Neural cell (in vitro differentiated cells): Measurements from ENCODE around the gene TSKS. TPM values are rescaled to one million over a fixed set of nuclear protein-coding genes. Genes with fewer than 3 reads are reported as not detected.
A peak's percentile ranks its signal among the peaks of the same experiment; 100 is the strongest.

Source experiments
- H2AFZ ChIP-seq: fragments of 200-600, 300-800 bp; sonication (generic), shearing (Covaris generic); 2 replicates; pipeline ENCODE4 v1.6.0; 2014; ENCODE audit warnings: low read depth, mild to moderate bottlenecking, antibody characterized with exemption, low read length, moderate library complexity
- H3F3A ChIP-seq: fragments of 200-600 bp; shearing (Covaris generic); 2 replicates; pipeline ENCODE4 v1.6.1; 2016; ENCODE audit warnings: mild to moderate bottlenecking, moderate library complexity, mixed read lengths, antibody characterized with exemption, low read length; ENCODE audit not compliant: insufficient read depth, poor library complexity, severe bottlenecking
- H3K27ac ChIP-seq: fragments of 200-600, 300-800 bp; sonication (generic), shearing (Covaris generic); 2 replicates; pipeline ENCODE4 v1.5.1; 2014; ENCODE audit warnings: mild to moderate bottlenecking, low read length, moderate library complexity
- H3K27me3 ChIP-seq: fragments of 300-800, 200-600 bp; sonication (generic), shearing (Covaris generic); 2 replicates; pipeline ENCODE4 v1.6.0; 2014; ENCODE audit warnings: mild to moderate bottlenecking, low read depth, low read length, moderate library complexity; ENCODE audit not compliant: insufficient read depth
- H3K36me3 ChIP-seq: fragments of 300-800, 200-600 bp; sonication (generic), shearing (Covaris generic); 2 replicates; pipeline ENCODE4 v1.5.1; 2014; ENCODE audit warnings: mild to moderate bottlenecking, antibody characterized with exemption, low read length, moderate library complexity; ENCODE audit not compliant: insufficient read depth
- H3K4me2 ChIP-seq: fragments of 300-800, 200-600 bp; sonication (generic), shearing (Covaris generic); 2 replicates; pipeline ENCODE4 v1.6.0; 2014; ENCODE audit warnings: mild to moderate bottlenecking, low read length
- H3K4me3 ChIP-seq: fragments of 300-800, 200-600 bp; sonication (generic), shearing (Covaris generic); 2 replicates; pipeline ENCODE4 v1.5.1; 2014; ENCODE audit warnings: mild to moderate bottlenecking, low read length, moderate library complexity
- H3K79me2 ChIP-seq: fragments of 200-600 bp; shearing (Covaris generic); replicated peaks from 2 replicates; pipeline ENCODE4 v1.6.0; 2014; ENCODE audit warnings: mild to moderate bottlenecking, low read length, moderate library complexity; ENCODE audit not compliant: insufficient read depth
- H3K9ac ChIP-seq: fragments of 300-800, 200-600 bp; sonication (generic), shearing (Covaris generic); 2 replicates; pipeline ENCODE4 v1.6.1; 2016; ENCODE audit warnings: mild to moderate bottlenecking, low read length, mixed read lengths
- H3K9me2 ChIP-seq: fragments of 200-600 bp; shearing (Covaris generic); 2 replicates; pipeline ENCODE4 v1.6.1; 2016; ENCODE audit warnings: mild to moderate bottlenecking, low read length, mixed read lengths; ENCODE audit not compliant: insufficient read depth
- H3K9me3 ChIP-seq: fragments of 200-600, 300-800 bp; sonication (generic), shearing (Covaris generic); 2 replicates; pipeline ENCODE4 v1.6.1; 2016; ENCODE audit warnings: mild to moderate bottlenecking, mixed run types, low read length, moderate library complexity, mixed read lengths
- H4K20me1 ChIP-seq: fragments of 200-600 bp; shearing (Covaris generic); 2 replicates; pipeline ENCODE4 v1.6.1; 2016; ENCODE audit warnings: mild to moderate bottlenecking, mixed run types; ENCODE audit not compliant: insufficient read depth
- CTCF ChIP-seq: fragments of 450-650 bp; IDR thresholded peaks from 2 replicates; pipeline ENCODE4 v1.5.1; 2014; ENCODE audit warnings: antibody characterized with exemption, mild to moderate bottlenecking, moderate library complexity; ENCODE audit not compliant: poor library complexity, severe bottlenecking
- EP300 ChIP-seq: fragments of 450-650 bp; conservative IDR thresholded peaks from 2 replicates; pipeline ENCODE4 v1.6.1; 2014; ENCODE audit warnings: antibody characterized with exemption, mild to moderate bottlenecking, moderate library complexity; ENCODE audit not compliant: poor library complexity, severe bottlenecking
- EZH2 ChIP-seq: fragments of 200-600, 300-800 bp; shearing (Covaris generic), sonication (generic); IDR thresholded peaks from 2 replicates; pipeline ENCODE4 v1.6.1; 2014; ENCODE audit warnings: antibody characterized with exemption, low read length, borderline replicate concordance, mild to moderate bottlenecking; ENCODE audit not compliant: insufficient read depth, poor library complexity, severe bottlenecking
- MXI1 ChIP-seq: fragments of 450-650 bp; conservative IDR thresholded peaks from 2 replicates; pipeline ENCODE4 v1.6.1; 2014; ENCODE audit warnings: antibody characterized with exemption, mild to moderate bottlenecking; ENCODE audit not compliant: poor library complexity, severe bottlenecking
- POLR2AphosphoS5 ChIP-seq: IDR thresholded peaks from 2 replicates; pipeline ENCODE4 v1.6.1; 2012
- RAD21 ChIP-seq: fragments of 450-650 bp; conservative IDR thresholded peaks from 2 replicates; pipeline ENCODE4 v1.6.1; 2014; ENCODE audit warnings: antibody characterized with exemption, mild to moderate bottlenecking, moderate library complexity
- REST ChIP-seq: IDR thresholded peaks from 2 replicates; pipeline ENCODE4 v1.6.1; 2012; ENCODE audit warnings: borderline replicate concordance
- SMC3 ChIP-seq: fragments of 450-650 bp; conservative IDR thresholded peaks from 2 replicates; pipeline ENCODE4 v1.6.1; 2014; ENCODE audit warnings: antibody characterized with exemption, mild to moderate bottlenecking, moderate library complexity; ENCODE audit not compliant: poor library complexity
- TAF1 ChIP-seq: IDR thresholded peaks from 2 replicates; pipeline ENCODE4 v1.6.1; 2012; ENCODE audit warnings: low read depth
- polyA plus RNA-seq: library from polyadenylated mRNA; depleted of rRNA; stranded (reverse); fragments of >200 nt; gene quantifications from 2 replicates; pipeline ENCODE4 v1.2.3, GENCODE V29; 2014

The TSKS gene
- polyA plus RNA-seq, 1 donor from 2014 or later: not detected

GRCh38 chr19:49807904-49808675, 45.0 kb upstream of the TSKS start:
- no peak for TF ChIP-seq MXI1
- no peak for TF ChIP-seq POLR2AphosphoS5
- no peak for TF ChIP-seq RAD21
- TF ChIP-seq REST: no peak
- no peak for TF ChIP-seq EZH2
- no peak for TF ChIP-seq SMC3
- no peak for TF ChIP-seq EP300
- no peak for TF ChIP-seq CTCF
- TF ChIP-seq TAF1: no peak
- Histone ChIP-seq H3K9ac (peak overlapping the region; percentile 62), H2AFZ (no peak overlapping the region), H3K36me3 (no peaks in the 10 kb centered on the region), H3K4me3 (peak overlapping the region; percentile 67), H3K27me3 (no peaks in the 10 kb centered on the region), H3K27ac (no peak overlapping the region), H3K9me3 (no peaks in the 10 kb centered on the region), H4K20me1 (no peaks in the 10 kb centered on the region), H3K4me2 (no peak overlapping the region), H3K79me2 (no peaks in the 10 kb centered on the region), H3F3A (no peaks in the 10 kb centered on the region), H3K9me2 (no peaks in the 10 kb centered on the region)

- H4K20me1 ChIP-seq: no peaks in the 10 kb centered on the region
- H2AFZ ChIP-seq: no peak overlapping the region
- no peak overlapping the region for H3K4me3 ChIP-seq
- H3K9me2 ChIP-seq: no peaks in the 10 kb centered on the region
- TF ChIP-seq REST (no peak), CTCF (no peak), TAF1 (no peak), SMC3 (no peak), POLR2AphosphoS5 (no peak)
- H3K36me3 ChIP-seq: no peaks in the 10 kb centered on the region
- H3K9me3 ChIP-seq: no peaks in the 10 kb centered on the region
- H3K27me3 ChIP-seq: no peaks in the 10 kb centered on the region
- H3K9ac ChIP-seq: no peak overlapping the region
- no peak overlapping the region for H3K4me2 ChIP-seq
- no peaks in the 10 kb centered on the region for H3K79me2 ChIP-seq
- H3F3A ChIP-seq: no peaks in the 10 kb centered on the region
- no peak overlapping the region for H3K27ac ChIP-seq
Observed at GRCh38 chr19:49807058-49807903, 44.2 kb upstream of the TSKS start.
